Mammary epithelial cell (primary cell): ENCODE data around the gene TMEM9.

Experiments
- EZH2 ChIP-seq: IDR thresholded peaks from 2 replicates; pipeline ENCODE4 v1.6.1; 2012; ENCODE audit warnings: low read length, inconsistent platforms, borderline replicate concordance
- TF ChIP-seq, protein P1 (sequence below), 2 donors: IDR thresholded peaks in 1 of 2; conservative IDR thresholded peaks in 1 of 2; 2 replicates each; pipeline ENCODE4 v1.5.1; 2011 to 2012; ENCODE audit warnings: inconsistent platforms in 2 of 2, low read length in 2 of 2, mild to moderate bottlenecking in 2 of 2, control low read depth in 1 of 2, low read depth in 1 of 2; ENCODE audit not compliant: insufficient read depth in 1 of 2; ENCODE audit errors: extremely low read depth in 1 of 2

GRCh38 chr1:201190005-201190404 is 35.7 kb upstream of the TMEM9 start:
- TF ChIP-seq, protein P1, sequence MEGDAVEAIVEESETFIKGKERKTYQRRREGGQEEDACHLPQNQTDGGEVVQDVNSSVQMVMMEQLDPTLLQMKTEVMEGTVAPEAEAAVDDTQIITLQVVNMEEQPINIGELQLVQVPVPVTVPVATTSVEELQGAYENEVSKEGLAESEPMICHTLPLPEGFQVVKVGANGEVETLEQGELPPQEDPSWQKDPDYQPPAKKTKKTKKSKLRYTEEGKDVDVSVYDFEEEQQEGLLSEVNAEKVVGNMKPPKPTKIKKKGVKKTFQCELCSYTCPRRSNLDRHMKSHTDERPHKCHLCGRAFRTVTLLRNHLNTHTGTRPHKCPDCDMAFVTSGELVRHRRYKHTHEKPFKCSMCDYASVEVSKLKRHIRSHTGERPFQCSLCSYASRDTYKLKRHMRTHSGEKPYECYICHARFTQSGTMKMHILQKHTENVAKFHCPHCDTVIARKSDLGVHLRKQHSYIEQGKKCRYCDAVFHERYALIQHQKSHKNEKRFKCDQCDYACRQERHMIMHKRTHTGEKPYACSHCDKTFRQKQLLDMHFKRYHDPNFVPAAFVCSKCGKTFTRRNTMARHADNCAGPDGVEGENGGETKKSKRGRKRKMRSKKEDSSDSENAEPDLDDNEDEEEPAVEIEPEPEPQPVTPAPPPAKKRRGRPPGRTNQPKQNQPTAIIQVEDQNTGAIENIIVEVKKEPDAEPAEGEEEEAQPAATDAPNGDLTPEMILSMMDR (conservative IDR thresholded peaks at IDR 0.05 in 1 of 2, IDR thresholded peaks at IDR 0.05 in 1 of 2; ENCODE audit: extremely low read depth in 1 of 2, insufficient read depth in 1 of 2, low read depth in 1 of 2, low read length in 2 of 2): no peak
- TF ChIP-seq EZH2: no peak
